ENCODE results near the gene CDYL.

Gene CDYL

DNA sequence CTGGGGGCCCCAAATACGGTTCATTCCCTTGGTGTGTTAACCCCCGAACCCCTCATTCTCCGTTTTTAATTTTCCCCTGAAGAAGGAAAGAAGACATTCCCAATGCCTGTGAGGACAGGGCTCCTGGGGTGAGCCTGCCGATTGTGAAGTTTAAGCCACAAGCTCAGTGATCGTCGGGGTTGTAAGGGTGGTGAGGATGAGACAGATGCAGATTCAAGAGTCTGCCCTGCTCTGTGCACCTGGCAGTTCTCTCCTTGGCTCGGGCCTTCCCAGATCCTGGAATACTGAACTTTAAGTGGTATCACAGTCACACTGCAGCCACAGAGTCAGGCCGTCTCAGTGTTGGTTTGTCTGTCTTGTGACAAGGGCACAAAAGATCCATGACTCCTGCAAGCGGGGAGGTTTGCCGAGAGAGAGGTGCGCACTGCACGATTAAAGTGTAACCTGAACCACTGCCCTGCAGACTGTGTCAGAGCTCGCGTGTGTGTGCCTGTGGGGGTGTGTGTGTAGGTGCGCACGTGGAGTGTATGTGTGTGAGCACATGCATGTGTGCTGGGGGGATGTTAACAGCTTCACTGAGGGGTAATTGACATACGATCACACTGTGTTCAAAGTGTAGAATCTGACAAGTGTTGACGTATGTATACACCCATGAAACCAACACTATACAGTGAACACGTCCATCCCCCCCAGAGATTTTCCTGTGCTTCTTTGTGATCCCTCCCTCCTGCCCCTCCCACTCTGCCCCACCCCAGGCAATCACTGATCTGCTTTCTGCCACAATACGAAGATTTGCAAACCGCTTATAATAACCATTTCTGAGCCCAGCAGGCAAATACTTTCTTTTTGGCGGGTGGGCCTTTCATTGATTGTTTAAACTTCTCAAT, 188.7 kb downstream of the CDYL start:
- no peak for DNase-seq (ENCODE audit: low spot score)

DNA sequence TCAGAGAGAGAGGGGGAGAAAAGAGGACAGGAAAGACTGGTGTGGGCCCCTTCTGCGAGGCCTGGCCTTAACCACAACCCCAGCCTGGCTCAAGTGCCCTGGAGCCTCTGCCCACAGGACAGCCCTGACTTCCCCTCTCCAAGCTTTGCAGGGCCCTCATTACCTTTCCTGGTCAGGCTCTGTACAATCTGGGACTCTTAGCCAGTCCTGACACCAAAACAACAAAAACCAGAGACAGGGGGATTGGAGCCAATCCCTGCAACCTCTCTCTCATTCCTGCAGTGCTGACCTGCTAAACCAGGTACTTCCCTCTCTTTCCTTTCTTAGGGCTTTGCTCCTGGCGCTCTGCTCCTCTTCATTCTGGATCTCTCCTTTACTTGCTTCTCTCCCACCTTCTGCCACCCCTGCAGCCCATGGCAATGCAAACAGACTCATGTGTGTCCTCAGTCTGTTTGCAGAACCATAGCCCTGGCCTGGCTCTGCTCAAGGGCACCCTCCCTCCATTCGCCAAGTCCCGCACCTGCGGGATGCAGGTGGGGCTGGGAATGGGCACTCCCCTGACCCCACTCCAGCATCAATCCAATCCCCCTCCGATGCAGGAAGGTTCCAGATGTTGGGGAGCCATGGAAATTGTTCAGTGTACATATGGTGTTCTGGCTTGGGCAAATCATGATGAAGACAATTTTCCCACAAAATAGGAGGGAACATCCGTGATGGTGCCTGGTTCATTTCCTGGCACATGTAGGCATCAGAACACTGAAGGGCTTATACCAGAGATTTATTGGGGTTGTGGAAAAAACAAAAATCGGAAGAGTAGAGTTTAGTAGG, 189.6 kb downstream of the CDYL start:
- no peak for DNase-seq (ENCODE audit: low spot score)

DNA sequence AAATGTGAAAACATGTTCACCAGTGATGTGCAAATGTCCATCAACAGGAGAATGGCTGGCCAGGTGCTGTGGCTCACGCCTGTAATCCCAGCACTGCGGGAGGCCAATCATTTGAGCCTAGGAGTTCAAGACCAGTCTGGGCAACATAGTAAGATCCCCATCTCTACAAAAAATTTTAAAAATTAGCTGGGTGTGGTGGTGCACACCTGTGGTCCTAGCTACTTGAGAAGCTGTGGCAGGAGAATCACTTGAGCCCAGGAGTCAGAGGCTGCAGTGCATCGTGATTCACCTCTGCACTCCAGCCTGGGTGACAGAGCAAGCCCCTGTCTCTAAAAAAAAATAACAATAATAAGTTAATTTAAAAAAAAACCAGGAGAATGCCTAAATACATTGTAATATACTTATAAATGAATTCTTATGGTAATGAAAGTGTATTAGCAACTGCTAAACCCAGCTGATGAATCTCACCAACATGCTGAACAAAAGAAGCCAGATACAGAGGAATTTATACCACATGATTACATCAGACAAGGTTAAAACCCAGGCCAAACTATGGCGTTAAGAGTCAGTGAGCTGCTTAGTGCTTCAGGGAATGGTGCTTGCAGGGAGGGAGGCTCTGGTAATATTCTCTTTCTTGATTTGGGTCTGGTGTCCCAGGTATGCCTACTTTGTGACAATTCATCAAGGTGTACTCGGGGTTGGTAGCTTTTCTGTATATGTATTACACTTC, 191.3 kb downstream of the CDYL start:
- DNase-seq (ENCODE audit: low spot score), result no peak

DNA sequence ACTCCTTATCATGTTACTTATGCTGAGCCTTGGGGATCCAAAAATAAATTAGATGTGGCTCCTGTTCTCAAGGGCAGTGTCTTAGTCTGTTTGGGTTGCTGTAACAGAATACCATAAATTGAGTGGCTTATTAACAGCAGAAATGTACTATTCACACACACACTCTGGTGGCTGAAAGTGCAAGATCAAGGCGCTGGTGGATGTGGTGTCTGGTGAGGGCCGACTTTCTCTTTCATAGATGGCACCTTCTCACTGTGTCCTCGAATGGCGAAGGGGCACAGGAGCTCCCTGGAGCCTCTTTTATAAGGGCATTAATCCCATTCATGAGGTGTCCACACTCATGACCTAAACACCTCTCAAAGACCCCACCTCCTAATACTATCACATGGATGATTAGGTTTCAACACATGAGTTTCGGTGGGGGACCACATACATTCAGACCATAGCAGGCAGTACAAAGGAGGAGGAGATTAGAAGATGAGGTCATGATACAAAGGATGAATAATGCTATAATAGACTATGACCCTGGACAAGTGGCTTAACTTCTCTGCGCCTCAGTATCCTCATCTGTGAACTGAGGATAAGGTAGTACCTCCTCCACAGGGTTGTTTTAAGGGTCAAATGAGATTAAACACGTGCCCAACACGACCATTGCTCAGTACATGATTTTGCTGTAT, 193.5 kb downstream of the CDYL start:
- DNase-seq (ENCODE audit: low spot score), result no peak

DNA sequence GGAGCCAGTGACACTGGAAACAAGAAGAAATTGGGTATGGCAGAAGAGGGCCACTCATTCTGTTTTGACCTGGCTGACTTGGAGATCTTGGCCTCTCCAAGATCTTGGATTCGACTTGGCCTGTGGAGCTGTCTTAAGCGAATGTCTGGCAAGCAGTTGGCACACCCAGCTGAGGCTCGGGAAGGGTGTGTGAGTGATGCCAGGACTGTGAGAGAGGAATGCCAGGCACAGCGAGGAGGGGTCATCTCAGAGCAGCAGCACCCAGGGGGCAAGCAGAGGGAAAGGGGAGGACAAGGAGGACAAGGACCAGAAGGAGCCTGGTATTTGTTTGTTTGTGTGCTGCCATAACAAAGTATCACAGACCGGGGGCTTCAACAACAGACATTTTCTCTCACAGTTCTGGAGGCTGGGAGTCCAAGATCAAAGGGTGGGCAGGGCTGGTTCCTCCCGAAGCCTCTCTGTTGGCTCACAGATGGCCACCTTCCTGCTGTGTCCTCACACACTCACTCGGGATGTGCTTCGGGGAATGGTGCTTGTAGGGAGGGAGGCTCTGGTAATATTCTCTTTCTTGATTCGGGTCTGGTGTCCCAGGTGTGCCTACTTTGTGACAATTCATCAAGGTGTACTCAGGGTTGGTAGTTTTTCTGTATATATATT, 194.7 kb downstream of the CDYL start:
- DNase-seq (ENCODE audit: low spot score), result no peak

DNA sequence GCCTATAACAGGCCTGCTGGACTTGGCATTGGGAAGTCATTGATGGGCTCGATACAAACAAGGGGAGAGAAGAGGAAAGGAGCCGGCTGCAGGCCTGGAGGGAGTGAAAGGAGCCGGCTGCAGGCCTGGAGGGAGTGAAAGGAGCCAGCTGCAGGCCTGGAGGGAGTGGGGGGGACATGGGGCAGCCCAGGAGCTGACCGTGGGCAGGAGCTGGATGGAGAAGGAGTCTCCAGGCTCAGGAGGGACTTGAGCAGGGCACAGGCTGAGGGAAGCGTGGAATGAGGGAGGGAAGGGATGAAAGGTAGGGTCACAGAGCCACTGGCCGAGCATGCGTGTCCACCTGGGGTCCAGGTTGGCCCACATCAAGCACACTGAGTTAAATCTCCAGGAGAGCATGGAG, 195.6 kb downstream of the CDYL start:
- no peak for DNase-seq (ENCODE audit: low spot score)

DNA sequence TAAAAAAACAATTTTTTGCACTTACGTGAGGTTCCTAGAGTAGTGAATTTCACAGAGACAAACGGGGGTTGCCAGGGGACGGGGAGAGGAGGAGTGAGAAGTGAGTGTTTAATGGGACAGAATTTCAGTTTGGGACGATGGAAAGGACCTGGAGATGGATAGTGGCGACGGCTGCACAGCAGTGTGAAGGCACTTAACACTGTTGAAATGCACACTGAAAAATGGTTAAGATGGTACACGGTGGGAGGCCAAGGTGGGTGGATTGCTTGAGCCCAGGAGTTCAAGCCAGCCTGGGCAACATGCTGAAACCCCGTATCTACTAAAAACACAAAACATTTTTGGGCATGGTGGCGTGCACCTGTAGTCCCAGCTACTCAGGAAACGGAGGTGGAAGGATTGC, 196.2 kb downstream of the CDYL start:
- DNase-seq (ENCODE audit: low spot score), result no peak

DNA sequence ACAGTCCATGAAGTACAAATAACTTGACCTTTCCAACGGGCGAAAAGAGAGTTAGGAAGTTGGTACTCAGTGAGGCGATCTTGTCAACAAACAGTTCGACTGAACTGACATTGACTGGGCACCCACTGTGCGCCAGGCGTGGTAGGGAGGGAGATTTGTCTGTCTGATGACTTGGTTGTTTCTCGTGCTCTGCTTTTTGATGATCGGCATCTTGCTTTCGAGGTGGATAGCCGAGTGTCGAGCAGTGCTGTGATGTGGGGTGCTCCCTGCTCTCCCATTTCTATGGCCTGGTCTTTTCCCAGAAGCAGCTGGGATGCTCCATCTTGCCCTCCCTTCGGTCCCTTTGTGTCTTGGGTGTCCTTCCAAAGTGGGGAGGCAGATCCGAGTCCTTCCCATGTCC, 197.2 kb downstream of the CDYL start:
- DNase-seq (ENCODE audit: low spot score), result no peak

DNA sequence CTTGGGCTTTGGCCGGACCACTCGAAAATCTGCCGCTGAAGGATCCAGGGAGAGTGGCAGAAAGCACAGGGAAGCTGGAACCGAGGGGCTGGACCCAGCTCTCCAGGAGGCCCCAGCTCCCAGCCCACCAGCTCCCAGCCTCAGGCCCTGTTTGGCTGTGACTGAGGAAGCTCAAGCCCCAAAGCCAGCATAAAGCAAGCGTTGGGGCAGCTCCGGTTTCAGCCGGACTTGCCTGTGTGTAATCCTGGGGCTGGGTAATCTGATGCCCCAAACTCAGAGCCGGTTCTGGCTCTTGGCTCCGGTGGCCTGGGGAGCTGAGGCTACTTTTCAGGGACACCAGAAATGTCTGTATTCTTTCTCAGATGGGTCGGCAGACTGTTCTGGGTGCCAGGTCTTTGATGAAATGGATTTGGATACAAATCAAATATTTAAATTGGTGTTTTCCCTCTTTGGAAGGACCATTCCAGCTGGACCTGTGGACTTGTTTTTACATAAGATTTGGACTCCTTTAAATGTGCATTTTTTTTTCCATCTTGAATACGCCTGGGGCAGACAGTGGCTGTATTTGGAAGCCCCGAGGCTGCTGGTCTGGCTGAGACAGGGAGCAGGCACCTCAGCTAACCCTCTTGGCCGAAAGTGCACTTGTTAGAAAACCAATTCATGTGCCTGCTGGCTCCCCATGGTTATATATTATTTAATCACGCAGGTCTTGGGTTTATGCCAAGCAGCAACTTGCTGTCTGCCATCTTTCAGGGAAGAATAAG, 198.0 kb downstream of the CDYL start:
- DNase-seq (ENCODE audit: low spot score), result peak; percentile 36

DNA sequence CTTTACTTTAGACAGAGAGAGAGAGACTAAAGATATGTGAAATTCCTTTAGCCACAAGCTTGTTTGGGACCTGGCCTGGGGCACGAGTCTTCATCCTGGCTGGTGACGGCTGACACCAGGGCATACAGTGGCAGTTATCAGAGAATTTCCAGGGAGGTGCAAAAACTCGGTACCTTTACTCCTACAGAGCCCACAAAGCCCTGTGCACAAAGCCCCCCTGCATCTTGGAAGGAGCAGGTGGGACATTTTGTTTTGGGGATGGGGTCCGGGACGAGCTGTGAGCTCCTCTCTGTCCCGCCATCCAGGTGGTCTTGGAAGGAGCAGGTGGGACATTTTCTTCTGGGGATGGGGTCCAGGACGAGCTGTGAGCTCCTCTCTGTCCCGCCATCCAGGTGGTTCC, 198.8 kb downstream of the CDYL start:
- no peak for DNase-seq (ENCODE audit: low spot score)

DNA sequence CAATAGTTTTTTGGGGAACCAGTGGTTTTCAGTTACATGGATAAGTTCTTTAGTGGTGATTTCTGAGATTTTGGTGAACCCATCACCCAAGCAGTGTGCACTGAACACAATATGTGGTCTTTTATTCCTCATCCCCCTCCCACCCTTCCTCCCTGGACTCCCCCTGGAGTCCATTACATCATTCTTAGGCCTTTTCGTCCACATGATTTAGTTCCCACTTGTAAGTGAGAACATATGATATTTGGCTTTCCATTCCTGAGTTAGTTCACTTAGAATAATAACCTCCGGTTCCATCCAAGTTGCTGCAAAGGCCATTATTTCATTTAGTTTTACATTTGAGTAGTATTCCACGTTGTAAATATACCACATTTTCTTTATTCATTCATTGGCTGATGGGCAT, 199.3 kb downstream of the CDYL start:
- no peak for DNase-seq (ENCODE audit: low spot score)

DNA sequence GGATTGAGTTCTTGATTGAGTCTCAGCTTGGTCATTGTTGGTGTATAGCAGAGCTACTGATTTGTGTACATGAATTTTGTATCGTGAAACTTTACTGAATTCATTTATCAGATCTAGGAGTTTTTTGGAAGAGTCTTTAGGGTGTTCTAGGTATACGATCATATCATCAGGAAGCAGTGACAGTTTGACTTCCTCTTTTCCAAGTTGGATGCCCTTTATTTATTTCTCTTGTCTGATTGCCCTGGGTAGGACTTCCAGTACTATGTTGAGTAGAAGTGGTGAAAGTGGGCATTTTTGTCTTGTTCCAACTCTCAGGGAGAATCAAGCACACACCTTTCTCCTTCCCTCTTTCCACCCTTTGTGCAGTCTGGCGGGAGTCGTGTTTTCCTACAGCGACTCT, 201.3 kb downstream of the CDYL start:
- DNase-seq (ENCODE audit: low spot score), result no peak

DNA sequence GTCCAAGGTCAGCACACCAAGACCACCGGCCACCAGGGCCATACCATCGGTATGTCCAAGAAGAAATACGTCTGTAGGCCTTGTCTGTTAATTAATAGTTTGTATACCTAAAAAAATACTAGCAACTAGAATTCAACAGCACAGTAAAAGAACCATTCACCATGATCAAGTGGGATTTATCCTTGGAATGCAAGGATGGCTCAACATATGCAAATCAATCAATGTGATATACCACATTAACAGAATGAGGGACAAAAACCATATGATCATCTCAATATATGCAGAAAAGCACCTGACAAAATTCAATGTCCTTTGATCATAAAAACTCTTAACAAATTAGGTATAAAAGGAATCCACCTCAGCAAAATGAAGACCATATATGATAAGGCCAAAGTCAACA, 203.2 kb downstream of the CDYL start:
- no peak for DNase-seq (ENCODE audit: low spot score)

DNA sequence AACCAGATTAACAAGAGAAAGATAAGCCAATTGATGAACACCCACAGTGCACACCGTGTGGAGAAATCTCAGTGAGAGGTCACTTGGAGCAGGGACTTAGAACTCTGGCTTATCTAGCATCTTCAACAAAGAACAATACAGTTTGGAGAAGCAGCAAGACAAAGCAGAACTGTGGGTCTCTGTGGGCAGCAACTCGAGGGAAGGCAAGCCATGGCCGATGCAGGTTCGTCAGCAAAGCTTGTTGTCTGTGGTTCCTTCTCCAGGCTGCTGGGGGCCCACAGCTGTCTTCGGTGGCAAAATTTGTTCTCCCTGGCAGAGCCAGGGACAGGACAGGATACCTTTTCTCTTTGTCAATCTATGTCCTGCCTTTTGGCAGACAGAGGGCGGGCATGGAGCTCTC, 205.6 kb downstream of the CDYL start:
- no peak for DNase-seq (ENCODE audit: low spot score)

DNA sequence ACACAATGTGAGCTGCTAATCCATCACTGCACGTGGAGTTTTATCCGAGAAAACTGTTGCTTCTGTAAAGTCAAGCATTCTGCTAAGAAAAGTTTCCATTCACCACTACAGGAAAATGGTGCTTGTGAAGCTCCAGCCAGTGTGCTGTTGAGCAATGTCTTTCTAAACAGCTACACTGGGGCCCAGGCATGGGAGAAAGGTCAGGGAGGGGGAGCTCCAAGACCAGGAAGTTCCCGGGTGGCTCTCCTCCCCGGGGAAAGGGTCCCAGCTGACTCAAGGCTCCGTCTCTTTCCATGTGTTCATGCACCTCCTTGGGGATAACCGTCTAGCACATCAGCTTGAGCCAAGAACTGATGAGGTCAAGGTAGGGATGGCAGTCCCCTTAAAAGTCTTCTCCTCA, 207.1 kb downstream of the CDYL start:
- DNase-seq (ENCODE audit: low spot score), result no peak

DNA sequence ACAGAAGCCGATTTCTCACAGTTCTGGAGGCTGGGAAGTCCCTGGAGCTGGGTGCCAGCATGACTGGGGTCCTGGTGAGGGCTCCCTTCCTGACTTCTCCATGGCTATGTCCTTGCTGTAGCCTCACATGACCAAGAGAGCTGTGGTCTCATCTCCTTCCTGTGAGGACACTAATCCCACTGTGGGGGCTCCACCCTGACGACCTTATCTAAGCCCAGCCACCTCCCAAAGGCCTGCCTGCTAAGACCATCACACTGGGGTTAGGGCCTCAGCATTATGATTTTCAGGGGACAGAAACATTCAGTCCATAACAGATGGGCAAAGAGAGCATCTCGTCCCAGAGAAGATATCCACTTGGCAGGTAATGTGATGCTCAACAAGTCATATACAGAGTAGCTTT, 210.8 kb downstream of the CDYL start:
- no peak for DNase-seq (ENCODE audit: low spot score)

DNA sequence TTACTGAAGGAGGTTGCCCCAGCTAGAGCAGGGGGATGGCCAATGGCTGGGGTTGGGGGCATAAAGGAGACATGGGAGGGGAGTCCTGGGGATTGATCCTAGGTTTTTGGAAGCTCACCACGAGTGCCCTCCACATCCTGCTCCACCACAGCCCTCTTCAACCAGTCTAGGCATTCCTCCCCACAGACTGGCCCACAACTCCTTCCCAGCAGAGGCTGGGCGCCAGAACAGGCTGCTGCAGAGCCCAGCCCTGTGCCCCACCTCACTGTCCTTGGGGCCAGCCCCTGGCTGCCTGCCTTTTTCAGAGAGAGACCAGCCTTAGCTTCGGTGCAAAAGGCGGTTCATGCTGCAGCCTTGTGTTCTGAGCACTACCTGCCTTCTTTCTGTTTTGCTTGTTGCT, 211.2 kb downstream of the CDYL start:
- DNase-seq (ENCODE audit: low spot score), result no peak

DNA sequence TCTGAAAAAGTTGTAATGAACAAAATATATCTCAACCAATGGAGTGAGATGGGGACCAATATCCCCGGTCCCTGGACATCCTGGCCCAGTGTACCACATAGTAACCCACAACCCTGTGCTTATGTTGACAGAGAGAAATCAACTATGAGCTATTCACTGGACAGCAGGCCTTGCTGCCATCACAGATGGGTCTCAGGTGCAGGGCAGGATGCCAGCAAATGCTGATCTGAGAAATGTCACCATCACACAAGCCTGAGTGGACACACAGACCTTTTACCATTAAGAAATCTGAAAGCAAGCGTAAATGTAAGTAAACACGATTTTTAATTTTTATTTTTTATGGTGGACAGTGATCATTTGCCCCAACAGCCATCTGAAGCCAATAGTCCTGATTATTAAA, 218.5 kb downstream of the CDYL start:
- no peak for DNase-seq (ENCODE audit: low spot score)

DNA sequence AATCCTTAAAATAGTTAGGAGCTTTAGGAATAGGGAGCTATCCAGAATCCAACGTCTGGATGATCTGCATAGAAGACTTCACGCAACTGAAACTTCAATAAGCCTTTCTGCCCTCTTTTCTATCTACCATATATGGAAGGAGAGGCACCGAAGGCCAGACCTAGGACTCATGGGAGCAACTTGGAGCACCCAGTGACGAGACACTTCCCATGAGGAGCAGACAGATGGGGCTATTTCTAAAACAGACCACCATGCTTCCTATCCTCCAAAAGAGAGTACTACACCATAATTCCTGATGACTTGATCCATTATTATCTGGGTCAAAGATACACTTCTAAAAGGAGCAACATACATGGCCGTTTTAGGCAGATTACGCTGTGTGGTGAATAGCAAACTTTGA, 221.7 kb downstream of the CDYL start:
- no peak for DNase-seq (ENCODE audit: low spot score)

DNA sequence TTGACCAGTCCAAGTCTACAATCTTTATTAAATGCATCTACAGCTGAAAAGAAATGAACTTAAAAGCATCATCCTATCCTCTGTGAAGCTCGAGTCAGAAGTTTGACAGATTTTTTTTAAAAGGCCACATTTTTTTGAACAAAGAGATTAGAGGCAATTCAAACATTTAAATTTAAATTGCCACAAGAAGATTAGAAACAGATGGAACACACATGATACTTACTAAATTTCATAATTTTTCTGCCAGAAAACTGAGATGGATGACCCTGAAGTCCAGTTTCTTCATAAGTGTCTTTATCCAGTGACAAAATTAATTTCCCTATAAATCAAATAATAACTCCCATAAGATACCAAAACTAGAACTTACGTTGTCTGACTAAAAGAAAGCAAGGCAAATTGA, 223.4 kb downstream of the CDYL start:
- DNase-seq (ENCODE audit: low spot score), result no peak

Data from hepatic stellate cell (primary cell).